H1 (cell line): ENCODE data around the gene CEBPB. TPM values are rescaled to one million over a fixed set of nuclear protein-coding genes. Genes with fewer than 3 reads are reported as not detected.

Experiments
- CTCF ChIA-PET: fragments of 300-600 bp; sonication (Branson Sonifier 250); formaldehyde crosslinking; loops from one replicate; lab custom pipeline; 2021; ENCODE audit not compliant: partially characterized antibody; lab: Charles Lee
- POLR2A ChIA-PET: fragments of 300-600 bp; sonication (Branson Sonifier 250); formaldehyde crosslinking; loops from one replicate; lab custom pipeline; 2021; ENCODE audit warnings: inconsistent platforms; ENCODE audit not compliant: partially characterized antibody; lab: Charles Lee
- DNase-seq, 2 experiments: peaks; one replicate each; pipeline versions ENCODE4 v3.0.0 to v3.0.0-alpha.2; 2010 to 2022; ENCODE audit warnings: low spot score in 2 of 2, low read depth in 1 of 2, mixed read lengths in 1 of 2
- FAIRE-seq: peaks from 2 replicates; lab custom pipeline; 2011; peaks lifted over from hg19 to GRCh38; lab: Jason Lieb, UNC
- H2AFZ ChIP-seq: 2 replicates; pipeline ENCODE4 v1.8.1; 2012; ENCODE audit warnings: low read length, inconsistent platforms
- H2AK5ac ChIP-seq: 2 replicates; pipeline ENCODE4 v1.6.1; 2013; ENCODE audit warnings: low read depth, low read length
- H2BK120ac ChIP-seq: replicated peaks from 2 replicates; pipeline ENCODE3; 2013; ENCODE audit warnings: low read depth, low read length, inconsistent platforms
- H2BK12ac ChIP-seq: 2 replicates; pipeline ENCODE4 v1.6.1; 2013; ENCODE audit warnings: low read depth, low read length
- H2BK15ac ChIP-seq: 2 replicates; pipeline ENCODE4 v1.6.1; 2013; ENCODE audit warnings: low read length
- H2BK20ac ChIP-seq: 2 replicates; pipeline ENCODE4 v1.6.1; 2013; ENCODE audit warnings: low read length
- H2BK5ac ChIP-seq: 2 replicates; pipeline ENCODE4 v1.6.1; 2013; ENCODE audit warnings: low read depth, low read length
- H3K14ac ChIP-seq: 2 replicates; pipeline ENCODE4 v1.6.1; 2013; ENCODE audit warnings: inconsistent platforms; ENCODE audit not compliant: insufficient read length
- H3K18ac ChIP-seq: 2 replicates; pipeline ENCODE4 v1.6.1; 2013; ENCODE audit warnings: low read length; ENCODE audit errors: extremely low read depth
- H3K23ac ChIP-seq: 2 replicates; pipeline ENCODE4 v1.6.1; 2013; ENCODE audit warnings: inconsistent platforms; ENCODE audit not compliant: insufficient read length
- H3K23me2 ChIP-seq: 2 replicates; pipeline ENCODE4 v1.6.1; 2013; ENCODE audit warnings: low read depth, low read length
- H3K27ac ChIP-seq: 2 replicates; pipeline ENCODE4 v1.6.1; 2011; ENCODE audit warnings: low read depth, low read length, inconsistent platforms
- H3K27me3 ChIP-seq, 4 experiments: replicated peaks in 1 of 4; 1 replicate in 1 of 4; 2 replicates in 3 of 4; pipeline versions ENCODE4 v1.6.1 to v1.8.1; 2011 to 2013; ENCODE audit warnings: low read length in 3 of 4, mild to moderate bottlenecking in 3 of 4, inconsistent platforms in 2 of 4, mixed read lengths in 2 of 4, moderate library complexity in 1 of 4; ENCODE audit not compliant: control insufficient read depth in 3 of 4, insufficient read depth in 3 of 4; ENCODE audit errors: extremely low read depth in 1 of 4
- H3K36me3 ChIP-seq, 4 experiments: 2 replicates each; pipeline versions ENCODE4 v1.6.1 to v1.8.1; 2011 to 2013; ENCODE audit warnings: mild to moderate bottlenecking in 4 of 4, low read length in 3 of 4, moderate library complexity in 2 of 4, control low read depth in 1 of 4, inconsistent platforms in 1 of 4; ENCODE audit not compliant: insufficient read depth in 4 of 4, control insufficient read depth in 2 of 4
- H3K4ac ChIP-seq: replicated peaks from 2 replicates; pipeline ENCODE3; 2013; ENCODE audit warnings: low read length, low read depth, mixed read lengths, inconsistent platforms; ENCODE audit not compliant: insufficient read length
- H3K4me1 ChIP-seq, 4 experiments: replicated peaks in 1 of 4; 1 replicate in 1 of 4; 2 replicates in 3 of 4; pipeline versions ENCODE4 v1.6.1 to v1.8.1; 2011 to 2013; ENCODE audit warnings: low read length in 3 of 4, inconsistent platforms in 2 of 4, mixed read lengths in 1 of 4; ENCODE audit not compliant: insufficient read depth in 4 of 4, control insufficient read depth in 3 of 4
- H3K4me2 ChIP-seq, 2 experiments: 2 replicates each; pipeline versions ENCODE4 v1.6.1 to v1.8.1; 2011 to 2013; ENCODE audit warnings: low read depth in 2 of 2, low read length in 2 of 2, control low read depth in 1 of 2, inconsistent platforms in 1 of 2, mild to moderate bottlenecking in 1 of 2; ENCODE audit not compliant: insufficient read depth in 1 of 2
- H3K4me3 ChIP-seq, 4 experiments: fragments of 200-600, 300-600 bp in 1 of 4; sonication (generic), shearing (Covaris generic), sonication (Bioruptor Twin) in 1 of 4; 2 replicates each; pipeline versions ENCODE4 v1.5.1 to v1.8.1; 2011 to 2016; ENCODE audit warnings: low read length in 4 of 4, low read depth in 3 of 4, control low read depth in 2 of 4, inconsistent platforms in 2 of 4, mild to moderate bottlenecking in 2 of 4, mixed read lengths in 1 of 4, moderate library complexity in 1 of 4; ENCODE audit not compliant: insufficient read depth in 2 of 4; ENCODE audit errors: extremely low read depth in 1 of 4
- H3K56ac ChIP-seq: replicated peaks from 2 replicates; pipeline ENCODE3; 2013; ENCODE audit warnings: low read depth, mild to moderate bottlenecking, mixed read lengths, low read length, inconsistent platforms; ENCODE audit not compliant: insufficient read length
- H3K79me1 ChIP-seq: 2 replicates; pipeline ENCODE4 v1.6.1; 2013; ENCODE audit warnings: low read depth, low read length, control low read depth
- H3K79me2 ChIP-seq, 2 experiments: 2 replicates each; pipeline versions ENCODE4 v1.6.1 to v1.8.1; 2012 to 2013; ENCODE audit warnings: low read length in 2 of 2, mild to moderate bottlenecking in 2 of 2, inconsistent platforms in 1 of 2; ENCODE audit not compliant: insufficient read depth in 2 of 2, control insufficient read depth in 1 of 2
- H3K9ac ChIP-seq, 4 experiments: replicated peaks in 1 of 4; 1 replicate in 1 of 4; 2 replicates in 3 of 4; pipeline versions ENCODE4 v1.6.1 to v1.8.1; 2011 to 2013; ENCODE audit warnings: low read depth in 3 of 4, low read length in 3 of 4, control low read depth in 2 of 4, mild to moderate bottlenecking in 2 of 4, moderate library complexity in 2 of 4, inconsistent platforms in 1 of 4; ENCODE audit errors: extremely low read depth in 1 of 4
- H3K9me3 ChIP-seq, 2 experiments: 2 replicates each; pipeline versions ENCODE4 v1.6.1 to v1.8.1; 2012 to 2013; ENCODE audit warnings: mild to moderate bottlenecking in 2 of 2, moderate library complexity in 2 of 2, control low read depth in 1 of 2, inconsistent platforms in 1 of 2, low read depth in 1 of 2, low read length in 1 of 2, mixed read lengths in 1 of 2; ENCODE audit not compliant: insufficient read depth in 2 of 2
- H4K20me1 ChIP-seq, 2 experiments: replicated peaks in 1 of 2; 2 replicates each; pipeline versions ENCODE3 to v1.8.1; 2011 to 2013; ENCODE audit warnings: inconsistent platforms in 2 of 2, low read length in 2 of 2, mild to moderate bottlenecking in 1 of 2; ENCODE audit not compliant: insufficient read depth in 2 of 2, control insufficient read depth in 1 of 2
- H4K5ac ChIP-seq: 2 replicates; pipeline ENCODE4 v1.6.1; 2013; ENCODE audit warnings: low read length, low read depth, mixed read lengths, inconsistent platforms; ENCODE audit not compliant: insufficient read length
- H4K8ac ChIP-seq: 2 replicates; pipeline ENCODE4 v1.8.0; 2013; ENCODE audit warnings: mild to moderate bottlenecking, moderate library complexity, low read length, inconsistent platforms; ENCODE audit not compliant: insufficient read depth; ENCODE audit errors: extremely low read depth
- H4K91ac ChIP-seq: replicated peaks from 2 replicates; pipeline ENCODE3; 2013; ENCODE audit warnings: low read length, mixed read lengths, inconsistent platforms; ENCODE audit not compliant: insufficient read length
- GTF2F1 ChIP-seq: IDR thresholded peaks from 2 replicates; pipeline ENCODE4 v1.6.1; 2012; ENCODE audit warnings: low read depth, low read length, improper control_type of control experiment, borderline replicate concordance
- WGBS, 2 experiments: shearing (Covaris generic) in 1 of 2; methylation state at CpG; one replicate each; pipeline versions ENCODE4 v1.1.6 to v1.1.7; 2013 to 2015; ENCODE audit warnings: low lambda C conversion rate in 2 of 2, mixed read lengths in 2 of 2, inconsistent platforms in 1 of 2, low coverage in 1 of 2, missing lambda C conversion rate in 1 of 2; ENCODE audit not compliant: insufficient replicate concordance in 2 of 2, insufficient coverage in 1 of 2, insufficient read length in 1 of 2; ENCODE audit errors: extremely low coverage in 1 of 2, missing lambda C conversion rate in 1 of 2; 5-methylcytosine and 5-hydroxymethylcytosine counted together
- polyA plus RNA-seq, 7 experiments: library from polyadenylated mRNA; depleted of rRNA in 3 of 7; stranded (reverse) in 5 of 7; unstranded in 2 of 7; fragments of >200 nt in 5 of 7; fragments of 200-250 nt in 2 of 7; gene quantifications; 1 replicate in 5 of 7; 2 replicates in 1 of 7; 4 replicates in 1 of 7; pipeline versions ENCODE4 v1.2.1 to v1.2.3, GENCODE V29; 2011 to 2013; ENCODE audit warnings: missing spikeins in 2 of 7, mixed read lengths in 2 of 7
- total RNA-seq: library from RNA; stranded (reverse); fragmentation: NEBNext Ultra II Directional; extraction: Animal tissue kit (Norgen Biotek cat#: 25700); gene quantifications from 2 replicates; pipeline ENCODE4 v1.2.1, GENCODE V29; 2021

CEBPB gene
- total and polyA plus RNA-seq, 2 of the 8 experiments (the other 6 are each of a cell fraction or from before 2014, with no cell fraction given): 7.1 to 24.1 TPM

- H3K18ac ChIP-seq: no peak overlapping the region
- no peaks in the 10 kb centered on the region for H3K36me3 ChIP-seq
- H4K91ac ChIP-seq: no peak overlapping the region
- no peaks in the 10 kb centered on the region for H3K23me2 ChIP-seq
- ChIA-PET POLR2A (interaction anchor here (0.6 kb wide), 1 partner anchor 1937 kb away, joined by 3 read pairs; no protein-coding TSS in a partner anchor), CTCF (interaction anchor here (1.1 to 1.7 kb wide), 3 partner anchors 10 to 49 kb away, joined by 3 to 5 read pairs (median 4); no protein-coding TSS in a partner anchor)
- H3K27ac ChIP-seq: no peak overlapping the region
- H3K79me1 ChIP-seq: no peaks in the 10 kb centered on the region
- no peak overlapping the region for H4K5ac ChIP-seq
- H3K23ac ChIP-seq: no peak overlapping the region
- H2BK5ac ChIP-seq: no peak overlapping the region
- DNase-seq (no peak), FAIRE-seq (no peak)
- no peaks in the 10 kb centered on the region for H3K4me1 ChIP-seq
- H3K14ac ChIP-seq: no peak overlapping the region
- H3K4ac ChIP-seq: no peak overlapping the region
- H3K4me2 ChIP-seq: no peak overlapping the region
- H4K20me1 ChIP-seq: peaks cover 0 to 2% of the 10 kb centered on the region in 2 experiments
- H3K9ac ChIP-seq: no peak overlapping the region
- H2AK5ac ChIP-seq: no peak overlapping the region
- H3K79me2 ChIP-seq: no peaks in the 10 kb centered on the region
- no peak overlapping the region for H2BK15ac ChIP-seq
- H3K4me3 ChIP-seq: no peak overlapping the region
- H3K27me3 ChIP-seq: no peaks in the 10 kb centered on the region
- no peak for TF ChIP-seq GTF2F1
- no peak overlapping the region for H2BK20ac ChIP-seq
- no peak overlapping the region for H2AFZ ChIP-seq
- WGBS, 2 experiments: 93% methylated on average over 17 of the region's 19 CpGs; no CpG with 5 or more reads in 1 of the 2 experiments
- no peak overlapping the region for H2BK12ac ChIP-seq
- H2BK120ac ChIP-seq: no peak overlapping the region
- no peak overlapping the region; the same call in 1 of the 2 replicates for H4K8ac ChIP-seq
- no peak overlapping the region for H3K56ac ChIP-seq
- no peaks in the 10 kb centered on the region for H3K9me3 ChIP-seq
Measured at GRCh38 chr20:50233325-50234212, 42.9 kb downstream of the CEBPB start.
